Esophagus squamous epithelium (tissue), 5 donors: ENCODE results near the gene XIRP2. TPM values are rescaled to one million over a fixed set of nuclear protein-coding genes. Genes with fewer than 3 reads are reported as not detected.

Experiments
- DNase-seq: peaks from one replicate; lab custom pipeline; 2025; lab: John Stamatoyannopoulos, UW
- H3K27ac ChIP-seq, 4 donors: fragments of 200-600 bp; sonication (generic); one replicate each; pipeline ENCODE4 v1.5.1; 2016 to 2019; ENCODE audit warnings: mild to moderate bottlenecking in 1 of 4
- H3K27me3 ChIP-seq, 4 donors: fragments of 200-600 bp; sonication (generic); 1 replicate in 3 of 4; 2 replicates in 1 of 4; pipeline versions ENCODE4 v1.5.1 to v1.6.0; 2017 to 2021; ENCODE audit warnings: antibody characterized with exemption in 1 of 4
- H3K36me3 ChIP-seq, 3 donors: fragments of 200-600 bp; sonication (generic); one replicate each; pipeline ENCODE4 v1.5.1; 2016 to 2019
- H3K4me1 ChIP-seq, 3 donors: fragments of 200-600 bp; sonication (generic); one replicate each; pipeline ENCODE4 v1.5.1; 2017 to 2019
- H3K4me3 ChIP-seq, 4 donors: fragments of 200-600 bp; sonication (generic); 1 replicate in 3 of 4; 2 replicates in 1 of 4; pipeline ENCODE4 v1.5.1; 2016 to 2019; ENCODE audit warnings: mild to moderate bottlenecking in 2 of 4, moderate library complexity in 1 of 4
- H3K9me3 ChIP-seq, 3 donors: fragments of 200-600 bp; sonication (generic); one replicate each; pipeline ENCODE4 v1.5.1; 2016 to 2019
- POLR2A ChIP-seq, 4 donors: fragments of 450-650 bp; IDR thresholded peaks; one replicate each; pipeline ENCODE4 v1.6.1; 2017; ENCODE audit warnings: antibody characterized with exemption in 4 of 4, mild to moderate bottlenecking in 4 of 4, moderate library complexity in 3 of 4
- WGBS, 2 donors: methylation state at CpG; one replicate each; pipeline ENCODE4 v1.1.5; 2018; 5-methylcytosine and 5-hydroxymethylcytosine counted together
- intact Hi-C: fragments of 100-400 bp; cut with DNase I; formaldehyde crosslinking; loops from one replicate; pipeline ENCODE4 v1.15.0; 2022
- total RNA-seq, 4 donors: library from RNA; depleted of rRNA; stranded (reverse); fragments of >200 nt; gene quantifications; one replicate each; pipeline ENCODE4 v1.1.0, GENCODE V29; 2016
- TF ChIP-seq, protein P1 (sequence below), 6 experiments: fragments of 450-650 bp in 4 of 6; fragments of 200-600 bp in 2 of 6; sonication (generic) in 2 of 6; IDR thresholded peaks; one replicate each; pipeline ENCODE4 v1.5.1; 2016 to 2019; ENCODE audit warnings: antibody characterized with exemption in 6 of 6, mild to moderate bottlenecking in 4 of 6, moderate library complexity in 4 of 6
- donor health status: DM: yes; HTN: yes; CAD: no.

Gene XIRP2
- total RNA-seq, 4 donors from 2014 or later = 0.03 TPM; not detected in 3

DNA sequence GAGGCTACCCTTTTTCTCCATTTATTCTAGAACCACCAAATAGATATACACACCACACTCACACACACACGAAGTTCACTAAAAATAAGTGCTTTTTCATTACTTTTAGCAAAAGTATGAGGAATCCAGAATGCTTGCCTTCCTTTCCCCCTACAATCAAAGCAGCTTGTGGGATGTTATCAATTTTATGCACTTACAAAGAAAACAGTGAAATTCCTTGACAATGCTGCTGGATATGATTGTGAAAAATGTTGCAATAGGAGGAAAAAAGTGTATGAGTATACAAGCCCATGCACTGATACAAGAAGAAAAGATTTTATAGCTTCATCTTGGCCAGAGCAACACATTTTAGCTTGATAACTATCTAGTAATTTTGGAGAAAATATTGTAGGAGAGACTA is 269.2 kb downstream of the XIRP2 start:
- no peaks in the 10 kb centered on the region for H3K4me1 ChIP-seq
- WGBS, 2 donors = 6 to 42% methylated on average over 1 of the region's 1 CpG
- H3K27me3 ChIP-seq = no peaks in the 10 kb centered on the region
- H3K4me3 ChIP-seq = no peak overlapping the region
- no peaks in the 10 kb centered on the region for H3K9me3 ChIP-seq
- no peak for TF ChIP-seq POLR2A (IDR thresholded peaks at IDR 0.05)
- TF ChIP-seq, protein P1, sequence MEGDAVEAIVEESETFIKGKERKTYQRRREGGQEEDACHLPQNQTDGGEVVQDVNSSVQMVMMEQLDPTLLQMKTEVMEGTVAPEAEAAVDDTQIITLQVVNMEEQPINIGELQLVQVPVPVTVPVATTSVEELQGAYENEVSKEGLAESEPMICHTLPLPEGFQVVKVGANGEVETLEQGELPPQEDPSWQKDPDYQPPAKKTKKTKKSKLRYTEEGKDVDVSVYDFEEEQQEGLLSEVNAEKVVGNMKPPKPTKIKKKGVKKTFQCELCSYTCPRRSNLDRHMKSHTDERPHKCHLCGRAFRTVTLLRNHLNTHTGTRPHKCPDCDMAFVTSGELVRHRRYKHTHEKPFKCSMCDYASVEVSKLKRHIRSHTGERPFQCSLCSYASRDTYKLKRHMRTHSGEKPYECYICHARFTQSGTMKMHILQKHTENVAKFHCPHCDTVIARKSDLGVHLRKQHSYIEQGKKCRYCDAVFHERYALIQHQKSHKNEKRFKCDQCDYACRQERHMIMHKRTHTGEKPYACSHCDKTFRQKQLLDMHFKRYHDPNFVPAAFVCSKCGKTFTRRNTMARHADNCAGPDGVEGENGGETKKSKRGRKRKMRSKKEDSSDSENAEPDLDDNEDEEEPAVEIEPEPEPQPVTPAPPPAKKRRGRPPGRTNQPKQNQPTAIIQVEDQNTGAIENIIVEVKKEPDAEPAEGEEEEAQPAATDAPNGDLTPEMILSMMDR (IDR thresholded peaks at IDR 0.05) = no peak
- no peak overlapping the region for H3K27ac ChIP-seq
- DNase-seq = no peak
- no peaks in the 10 kb centered on the region for H3K36me3 ChIP-seq
- intact Hi-C loops = no loop called here

DNA sequence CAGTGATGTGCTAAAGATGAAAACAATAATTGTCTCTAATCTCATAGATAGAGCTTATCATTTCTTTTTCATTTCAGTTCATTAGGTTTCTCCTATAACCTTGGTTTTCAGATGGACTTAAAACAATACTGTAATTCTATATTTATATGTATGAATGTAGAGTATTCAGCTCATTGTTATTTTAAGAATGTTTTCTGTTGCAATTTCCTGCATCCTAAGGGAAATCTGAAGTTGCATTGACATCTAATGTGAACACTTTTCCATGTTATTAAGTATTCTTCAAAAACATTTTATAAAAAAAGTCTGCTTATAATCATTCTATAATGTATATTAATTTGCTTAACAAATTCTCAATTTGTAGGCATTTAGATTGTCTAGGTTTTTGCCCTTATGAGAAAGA is 288.9 kb downstream of the XIRP2 start:
- H3K27ac ChIP-seq = no peak overlapping the region
- H3K4me1 ChIP-seq = no peaks in the 10 kb centered on the region
- intact Hi-C loops = no loop called here
- no peak for DNase-seq
- TF ChIP-seq, protein P1 (IDR thresholded peaks at IDR 0.05) = no peak
- TF ChIP-seq POLR2A (IDR thresholded peaks at IDR 0.05) = no peak
- no peaks in the 10 kb centered on the region for H3K27me3 ChIP-seq
- H3K4me3 ChIP-seq = no peak overlapping the region
- no peaks in the 10 kb centered on the region for H3K36me3 ChIP-seq
- peaks cover 0 to 6% (median 0%) of the 10 kb centered on the region in 3 donors for H3K9me3 ChIP-seq

DNA sequence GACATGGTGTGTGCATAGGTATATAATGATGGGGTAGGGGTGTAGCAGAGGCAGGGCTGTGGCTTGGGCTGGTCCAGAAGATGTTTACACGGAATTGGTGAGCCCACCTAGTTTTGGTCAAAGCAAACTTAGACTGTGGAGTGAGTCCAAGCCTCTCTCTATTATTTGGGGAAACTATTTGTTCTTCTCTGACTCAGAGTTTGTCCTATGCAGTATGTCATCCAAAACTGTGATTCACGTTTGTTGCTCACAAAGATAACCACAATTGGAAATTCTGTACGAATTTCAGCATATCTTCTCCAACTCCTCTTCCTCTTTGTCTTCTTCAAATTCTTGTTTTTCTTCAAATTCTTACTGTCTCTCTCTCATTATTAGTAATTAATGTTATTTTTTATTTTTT is 292.9 kb downstream of the XIRP2 start:
- Histone ChIP-seq H3K27me3 (no peaks in the 10 kb centered on the region), H3K9me3 (no peaks in the 10 kb centered on the region), H3K4me3 (no peak overlapping the region), H3K27ac (no peak overlapping the region), H3K4me1 (no peaks in the 10 kb centered on the region), H3K36me3 (no peaks in the 10 kb centered on the region)
- intact Hi-C loops = no loop called here
- TF ChIP-seq, protein P1 (IDR thresholded peaks at IDR 0.05) = no peak
- TF ChIP-seq POLR2A (IDR thresholded peaks at IDR 0.05) = no peak
- DNase-seq = no peak
- WGBS, 2 donors = 30 to 40% methylated on average over 3 of the region's 3 CpGs

DNA sequence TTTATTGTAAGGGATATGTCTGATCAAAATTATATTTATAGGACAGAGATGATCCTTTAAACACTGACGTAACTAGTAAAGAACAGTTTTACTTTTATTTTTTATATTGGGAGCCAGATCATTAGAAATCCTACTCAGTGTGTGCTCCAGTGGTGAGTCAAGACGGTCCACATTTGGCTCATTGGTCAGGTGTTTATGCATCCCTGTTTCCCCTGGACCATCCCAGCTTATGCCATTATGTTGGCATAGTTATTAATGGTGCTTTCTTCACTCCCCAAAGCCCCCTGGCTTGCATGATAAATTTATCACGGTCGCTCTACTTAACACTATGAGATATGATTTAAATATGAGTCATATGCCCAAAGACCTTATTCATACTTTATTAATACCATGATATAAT is 293.4 kb downstream of the XIRP2 start:
- WGBS, 2 donors = 51 to 72% methylated on average over 4 of the region's 4 CpGs

DNA sequence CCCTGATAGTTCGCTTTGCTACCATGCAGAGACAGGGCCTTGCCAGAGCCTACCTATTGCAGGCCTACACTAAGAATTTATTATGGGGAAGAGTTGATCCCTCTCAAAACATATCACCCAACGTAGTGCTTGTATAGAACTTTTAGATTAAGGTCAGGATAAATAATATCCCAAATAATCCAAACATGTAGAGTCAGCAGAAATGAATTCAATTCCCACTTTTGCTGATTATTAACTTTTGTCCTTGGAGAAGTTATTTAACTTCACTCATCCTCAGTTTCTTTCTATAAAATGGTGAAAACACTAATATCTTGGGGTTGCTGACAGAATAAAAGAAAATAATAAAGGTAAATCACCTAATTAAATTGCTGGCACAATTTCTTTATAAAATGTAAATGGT is 294.1 kb downstream of the XIRP2 start:
- 61 to 78% methylated on average over 2 of the region's 2 CpGs for WGBS, 2 donors
- H3K27ac ChIP-seq = no peak overlapping the region
- no peak overlapping the region for H3K4me3 ChIP-seq
- H3K27me3 ChIP-seq = no peaks in the 10 kb centered on the region
- TF ChIP-seq POLR2A (IDR thresholded peaks at IDR 0.05) = no peak
- TF ChIP-seq, protein P1 (IDR thresholded peaks at IDR 0.05) = no peak
- no peak for DNase-seq
- no peaks in the 10 kb centered on the region for H3K9me3 ChIP-seq
- H3K36me3 ChIP-seq = no peaks in the 10 kb centered on the region
- intact Hi-C loops = no loop called here
- no peaks in the 10 kb centered on the region for H3K4me1 ChIP-seq

More for the DNA sequence above, 293.4 kb downstream of the XIRP2 start:
- Histone ChIP-seq H3K27ac (no peak overlapping the region), H3K4me3 (no peak overlapping the region), H3K36me3 (no peaks in the 10 kb centered on the region), H3K27me3 (no peaks in the 10 kb centered on the region), H3K4me1 (no peaks in the 10 kb centered on the region), H3K9me3 (no peaks in the 10 kb centered on the region)
- intact Hi-C loops = no loop called here
- DNase-seq = no peak
- TF ChIP-seq, protein P1 (IDR thresholded peaks at IDR 0.05) = no peak
- no peak for TF ChIP-seq POLR2A (IDR thresholded peaks at IDR 0.05)
